Activated effector memory CD4-positive, alpha-beta T cell treated with anti-CD3 and anti-CD28 coated beads, Interleukin-2, amount 50 U/mL, for 16 hours (primary cell): ENCODE measurements around the gene LINC01488.
A peak's percentile ranks its signal among the peaks of the same experiment; 100 is the strongest.

Source experiments
- DNase-seq: peaks from one replicate; pipeline ENCODE4 v3.0.0-alpha.2; 2020

The LINC01488 gene

GRCh38 chr11:69513196-69513595, 31.7 kb downstream of the LINC01488 start:
- DNase-seq, result no peak

DNA sequence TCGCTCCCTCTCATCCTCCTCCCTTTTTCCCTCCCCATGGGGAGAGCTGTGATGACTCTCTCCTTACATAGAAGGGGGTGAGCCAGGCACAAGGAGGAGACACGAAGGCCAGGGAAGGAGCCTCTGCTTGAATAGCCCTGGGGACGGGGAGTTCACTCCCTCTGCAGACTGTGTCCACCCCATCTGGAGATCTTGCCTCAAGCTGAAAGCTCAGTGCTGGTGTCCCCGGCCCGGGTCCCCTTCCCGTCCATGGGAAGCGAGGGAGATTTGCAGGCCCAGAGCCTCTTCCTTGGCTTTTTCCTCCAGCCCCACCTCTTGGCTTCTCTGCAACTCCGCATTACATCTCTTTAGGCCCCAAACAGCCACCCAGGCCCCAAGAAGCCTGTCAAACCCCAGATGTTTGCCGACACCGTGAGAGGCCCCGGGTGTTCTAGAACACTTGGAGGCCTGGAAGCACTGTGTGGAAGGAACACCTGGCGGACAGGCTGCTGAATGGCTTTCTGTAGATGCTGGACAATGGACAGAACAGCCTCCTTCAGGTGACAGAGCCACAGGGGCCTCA, 32.3 kb downstream of the LINC01488 start:
- no peak for DNase-seq

- DNase-seq, result no peak
Measured at GRCh38 chr11:69514771-69515170, 33.3 kb downstream of the LINC01488 start.

DNA sequence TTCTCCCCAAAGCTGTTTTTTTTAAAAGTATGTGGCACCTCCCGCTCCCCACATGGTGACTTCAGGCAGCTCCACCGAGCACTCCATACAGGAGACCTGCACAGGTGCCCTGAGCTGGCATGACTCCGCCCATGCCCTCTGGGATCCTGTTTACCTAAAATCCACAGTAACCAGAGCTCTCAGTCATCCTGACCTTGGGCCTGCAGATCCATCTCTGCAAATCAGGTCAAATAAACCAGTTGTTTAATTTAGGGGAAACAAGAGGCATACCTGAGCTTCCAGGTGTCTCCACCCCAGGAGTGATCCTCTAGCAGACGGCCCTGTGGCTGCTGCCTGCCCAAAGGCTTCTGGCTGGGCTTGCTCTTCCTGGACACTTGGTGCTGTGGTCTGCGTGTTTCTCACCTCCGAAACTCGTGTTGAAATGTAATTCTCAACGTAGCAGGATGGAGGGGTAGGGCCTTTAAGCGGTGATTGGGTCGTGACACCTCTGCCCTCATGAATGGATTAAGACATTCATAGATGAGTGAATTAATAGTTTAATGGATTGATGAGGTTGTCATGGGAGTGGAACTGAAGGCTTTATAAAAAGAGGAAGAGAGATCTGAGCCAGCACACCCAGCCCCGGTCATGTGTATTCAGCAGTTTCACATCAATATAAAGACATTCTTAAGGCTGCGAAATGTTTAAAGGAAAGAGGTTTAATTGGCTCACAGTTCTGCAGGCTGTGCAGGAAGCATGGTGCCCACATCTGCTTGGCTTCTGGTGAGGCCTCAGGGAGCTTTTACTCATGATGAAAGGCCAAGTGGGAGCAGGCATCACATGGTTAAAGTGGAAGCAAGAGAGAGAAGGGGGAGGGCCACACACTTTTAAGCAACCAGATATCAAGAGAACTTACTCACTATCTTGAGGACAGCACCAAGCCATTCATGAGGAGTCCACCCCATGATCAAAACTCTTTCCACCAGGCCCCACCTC, 34.1 kb downstream of the LINC01488 start:
- no peak for DNase-seq

GRCh38 chr11:69516526-69516925, 35.1 kb downstream of the LINC01488 start:
- no peak for DNase-seq

GRCh38 chr11:69518081-69518950, 36.9 kb downstream of the LINC01488 start:
- DNase-seq, result no peak

- DNase-seq, result no peak
Measured at GRCh38 chr11:69520186-69520916, 38.9 kb downstream of the LINC01488 start.

- no peak for DNase-seq
Measured at GRCh38 chr11:69521457-69521856, 40.0 kb downstream of the LINC01488 start.

DNA sequence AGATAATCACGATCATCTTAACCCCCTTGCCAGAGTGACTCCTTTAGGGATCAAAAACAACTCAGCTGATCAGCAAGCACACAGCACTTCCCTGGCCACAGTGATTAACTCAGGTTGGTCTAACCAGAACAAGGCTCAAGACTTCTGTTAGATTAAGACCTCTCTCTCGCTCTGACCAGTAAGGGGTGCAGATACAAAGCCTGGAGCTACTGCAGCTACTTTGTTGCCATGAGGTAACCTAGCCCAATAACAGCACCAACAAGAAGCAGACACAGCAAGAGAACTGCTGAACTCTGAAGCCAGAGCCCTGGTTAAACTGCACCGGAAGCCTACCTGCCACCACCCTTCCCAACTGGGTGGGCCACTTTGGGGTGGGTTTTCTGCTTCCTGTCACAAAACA, 42.0 kb downstream of the LINC01488 start:
- DNase-seq, result no peak

DNA sequence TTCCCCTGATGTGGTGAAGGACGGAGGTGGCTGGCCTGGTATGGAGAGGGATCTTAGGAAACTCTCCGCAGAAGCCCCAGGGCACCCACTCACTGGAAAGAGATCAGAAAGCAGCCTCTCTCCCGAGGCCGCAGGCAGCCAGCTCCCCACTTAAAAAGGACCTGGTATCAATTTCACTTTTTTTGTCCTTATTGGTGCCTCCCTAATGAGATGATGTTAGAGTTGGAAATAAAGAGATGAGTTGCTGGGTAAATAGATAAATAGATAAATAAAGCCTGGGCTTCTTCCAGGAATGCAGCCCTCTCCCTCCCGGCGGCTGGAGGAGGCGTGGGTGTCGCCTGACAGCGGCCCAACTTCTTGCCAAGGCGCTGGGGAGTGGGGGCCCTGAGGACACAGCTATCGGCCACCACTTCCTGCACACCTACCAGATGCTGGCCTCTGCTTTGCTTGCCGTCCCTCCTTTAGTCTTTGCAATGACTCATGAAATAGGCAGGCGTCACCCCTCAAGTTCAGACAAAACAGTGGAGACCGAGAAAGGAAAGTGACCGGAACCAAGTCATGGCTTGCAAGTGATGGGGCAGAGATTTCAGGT, 42.9 kb downstream of the LINC01488 start:
- no peak for DNase-seq

- peak; percentile 45 for DNase-seq
Measured at GRCh38 chr11:69524991-69525411, 43.5 kb downstream of the LINC01488 start.

DNA sequence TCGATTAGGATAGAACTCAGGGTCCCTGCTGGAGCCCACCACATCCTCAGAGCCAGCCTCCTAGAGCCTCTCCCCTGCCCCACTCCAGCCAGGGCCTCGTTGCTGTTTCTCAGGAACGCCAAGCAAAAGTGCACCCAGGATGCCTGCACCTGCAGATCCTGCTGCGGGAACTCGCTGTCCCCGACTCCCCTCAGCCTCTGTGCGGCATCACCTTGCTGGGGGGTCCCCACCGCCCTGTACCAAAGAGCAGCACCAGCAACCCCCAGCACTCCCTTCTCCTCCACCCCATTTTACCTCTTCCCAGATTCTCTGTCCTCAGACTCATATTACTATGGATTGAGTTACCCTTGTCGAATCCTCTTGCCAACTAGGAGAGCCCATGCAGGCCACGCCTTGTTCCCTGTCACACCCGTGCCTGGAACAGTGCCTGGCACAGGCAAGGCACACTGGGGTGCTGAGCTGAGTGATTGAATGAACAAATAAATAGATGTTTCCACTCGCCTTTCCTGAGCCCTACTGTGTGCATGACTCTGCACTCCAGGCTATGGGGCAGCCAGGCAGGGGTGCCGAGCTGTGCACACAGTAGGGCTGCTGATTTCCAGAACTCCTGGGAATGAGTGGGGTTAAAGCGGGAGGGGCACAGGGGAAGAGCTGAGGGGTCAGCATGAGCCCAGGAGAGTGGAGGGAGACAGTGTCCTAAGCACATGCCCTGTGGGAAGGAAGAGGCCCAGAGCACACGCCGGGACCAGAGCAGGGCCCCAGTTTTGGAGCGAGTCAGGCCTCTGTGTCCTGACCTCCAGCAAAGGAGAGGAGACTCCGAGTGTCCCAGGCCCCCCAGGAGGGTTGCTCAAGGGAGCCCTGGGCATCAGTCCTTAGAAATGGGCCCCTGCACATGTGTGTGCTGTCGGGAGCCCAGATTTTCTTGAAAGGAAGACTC, 44.3 kb downstream of the LINC01488 start:
- DNase-seq, result peak; percentile 60

GRCh38 chr11:69526453-69526810, 45.0 kb downstream of the LINC01488 start:
- peak; percentile 48 for DNase-seq

- peak; percentile 55 for DNase-seq
Measured at GRCh38 chr11:69529001-69529400, 47.5 kb downstream of the LINC01488 start.

DNA sequence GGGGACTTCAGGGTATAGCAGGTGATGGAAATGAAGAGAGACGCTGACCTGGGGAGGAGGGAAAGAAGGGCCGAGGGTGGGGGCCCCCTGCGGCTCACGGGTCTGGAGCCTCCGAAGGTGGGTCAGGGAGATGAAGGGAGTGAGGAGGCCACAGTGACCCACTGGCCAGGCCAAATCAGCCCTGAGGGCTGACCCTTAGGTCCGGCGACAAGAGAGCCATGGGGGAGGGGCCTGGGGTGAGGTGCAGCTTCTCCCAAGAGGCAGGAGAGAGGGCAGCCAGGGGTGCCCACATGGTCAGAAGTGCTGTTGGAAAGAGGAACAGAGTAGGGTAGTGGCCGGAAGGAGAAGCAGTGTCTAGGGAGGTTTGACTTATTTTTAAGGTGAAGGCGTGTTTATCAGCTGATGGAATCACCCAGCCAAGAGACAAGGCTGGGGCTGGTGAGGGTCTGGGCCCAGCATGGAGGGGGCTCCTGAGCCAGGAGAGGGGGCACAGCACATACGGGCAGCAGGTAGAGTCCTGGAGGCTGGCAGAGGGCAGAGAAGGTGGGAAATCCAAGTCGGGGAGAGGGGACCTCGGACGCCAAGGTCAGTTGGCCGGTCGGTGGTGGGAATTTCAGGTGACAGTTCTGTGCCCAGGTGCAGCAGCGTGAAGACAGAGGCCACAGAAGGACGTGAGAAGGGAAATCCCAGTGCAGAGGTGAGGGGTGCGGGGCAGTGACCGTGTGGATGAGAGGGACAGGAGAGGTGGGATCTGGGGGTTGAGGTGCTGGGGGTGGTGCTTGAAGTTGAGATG, 49.0 kb downstream of the LINC01488 start:
- DNase-seq, result peak; percentile 43

GRCh38 chr11:69531071-69531716, 49.7 kb downstream of the LINC01488 start:
- peak; percentile 55 for DNase-seq

GRCh38 chr11:69531717-69532088, 50.2 kb downstream of the LINC01488 start:
- peak; percentile 27 for DNase-seq

- DNase-seq, result no peak
Measured at GRCh38 chr11:69533296-69534165, 52.1 kb downstream of the LINC01488 start.

DNA sequence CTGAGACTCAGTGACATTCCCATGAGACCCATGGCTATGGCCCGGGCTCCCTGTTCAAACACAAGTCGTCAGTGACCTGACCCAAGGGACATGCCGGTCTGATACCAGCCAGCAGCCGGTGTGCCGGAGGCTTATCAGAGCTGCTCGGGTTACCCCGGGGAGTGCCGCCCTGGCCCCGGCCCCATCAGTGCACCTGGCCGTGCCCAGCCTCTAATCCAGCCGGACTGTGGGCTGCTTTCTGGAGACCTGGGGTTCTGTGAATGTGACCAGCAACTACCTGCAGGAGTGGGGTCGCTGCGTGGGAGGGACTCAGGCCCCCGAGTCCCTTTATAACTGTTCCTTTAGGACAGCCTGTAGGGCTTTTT, 52.7 kb downstream of the LINC01488 start:
- DNase-seq, result no peak
